GM12878 (cell line): ENCODE results near the gene PPP1CA. TPM values are rescaled to one million over a fixed set of nuclear protein-coding genes. Genes with fewer than 3 reads are reported as not detected.

Source experiments
- ATAC-seq: fragments of 200-7000 bp; cut with Tn5 transposase; 3 replicates; pipeline ENCODE4 v1.9.1; 2020; ENCODE audit warnings: mild to moderate bottlenecking, moderate library complexity
- BruUV-seq: library from RNA; stranded (reverse); fragments of 400-500 nt; replicated peaks from 2 replicates; lab custom pipeline; 2021; lab: Mats Ljungman, UMichigan
- CTCF ChIA-PET: fragments of 300-600 bp; sonication (Branson Sonifier 250); formaldehyde crosslinking; extraction: SDS; loops from one replicate; lab custom pipeline; 2021; ENCODE audit warnings: inconsistent platforms; lab: Yijun Ruan, JAX
- POLR2A ChIA-PET: fragments of 350-600 bp; formaldehyde crosslinking; extraction: SDS; loops from one replicate; lab custom pipeline; 2021; ENCODE audit warnings: inconsistent platforms; lab: Charles Lee
- RAD21 ChIA-PET: fragments of 300-600 bp; sonication (Branson Sonifier 250); formaldehyde crosslinking; loops from one replicate; lab custom pipeline; 2023; ENCODE audit warnings: antibody characterized with exemption; ENCODE audit not compliant: unreplicated experiment; lab: Charles Lee
- SMC1A ChIA-PET: fragments of 300-600 bp; sonication (Branson Sonifier 250); formaldehyde crosslinking; loops from one replicate; lab custom pipeline; 2023; ENCODE audit not compliant: unreplicated experiment, uncharacterized antibody; lab: Charles Lee
- DNase-seq: peaks from one replicate; pipeline ENCODE4 v3.0.0-alpha.2; 2011; ENCODE audit warnings: low read depth, low spot score
- FAIRE-seq: peaks from 3 replicates; lab custom pipeline; 2011; peaks lifted over from hg19 to GRCh38; lab: Jason Lieb, UNC
- H2AFZ ChIP-seq: 2 replicates; pipeline ENCODE4 v1.6.0; 2011; ENCODE audit warnings: low read depth, low read length, control low read depth; ENCODE audit not compliant: control insufficient read depth
- H3K27ac ChIP-seq: 2 replicates; pipeline ENCODE4 v1.5.1; 2011; ENCODE audit warnings: control low read depth; ENCODE audit not compliant: control insufficient read depth, insufficient read depth
- H3K27me3 ChIP-seq, 2 experiments: replicated peaks in 1 of 2; 2 replicates each; pipeline versions ENCODE4 v1.6.0 to v1.6.1; 2011; ENCODE audit warnings: low read length in 1 of 2; ENCODE audit not compliant: control insufficient read depth in 2 of 2, insufficient read depth in 2 of 2
- H3K36me3 ChIP-seq, 2 experiments: 2 replicates each; pipeline ENCODE4 v1.5.1; 2011; ENCODE audit warnings: low read length in 1 of 2; ENCODE audit not compliant: control insufficient read depth in 2 of 2, insufficient read depth in 2 of 2
- H3K4me1 ChIP-seq: 2 replicates; pipeline ENCODE4 v1.6.1; 2011; ENCODE audit warnings: mild to moderate bottlenecking, low read length, moderate library complexity, mixed read lengths; ENCODE audit not compliant: control insufficient read depth, insufficient read depth
- H3K4me2 ChIP-seq: 2 replicates; pipeline ENCODE4 v1.6.0; 2011; ENCODE audit warnings: control low read depth; ENCODE audit not compliant: control insufficient read depth, insufficient read depth
- H3K4me3 ChIP-seq: fragments of 200-600 bp; sonication (generic); 2 replicates; pipeline ENCODE4 v1.5.1; 2016
- H3K79me2 ChIP-seq: 2 replicates; pipeline ENCODE4 v1.6.0; 2011; ENCODE audit warnings: low read length; ENCODE audit not compliant: control insufficient read depth, insufficient read depth
- H3K9ac ChIP-seq: 2 replicates; pipeline ENCODE4 v1.8.0; 2011; ENCODE audit warnings: low read length, control low read depth, mixed read lengths; ENCODE audit not compliant: control insufficient read depth, insufficient read depth
- H3K9me3 ChIP-seq: replicated peaks from 3 replicates; pipeline ENCODE4 v1.5.1; 2011; ENCODE audit warnings: mild to moderate bottlenecking, low read length; ENCODE audit not compliant: control insufficient read depth, insufficient read depth
- H4K20me1 ChIP-seq: 2 replicates; pipeline ENCODE4 v1.6.0; 2011; ENCODE audit not compliant: control insufficient read depth, insufficient read depth
- CHD1 ChIP-seq: IDR thresholded peaks from 2 replicates; pipeline ENCODE4 v1.6.1; 2012; ENCODE audit warnings: low read depth, low read length, improper control_type of control experiment
- MTA3 ChIP-seq: IDR thresholded peaks from 2 replicates; pipeline ENCODE4 v1.6.1; 2012; ENCODE audit warnings: low read length, inconsistent platforms, borderline replicate concordance
- NBN ChIP-seq: fragments of 450-650 bp; IDR thresholded peaks from 2 replicates; pipeline ENCODE4 v1.6.1; 2016
- POLR2A ChIP-seq: IDR thresholded peaks from 2 replicates; pipeline ENCODE4 v1.6.1; 2011; ENCODE audit warnings: low read depth, mild to moderate bottlenecking, low read length
- SMAD5 ChIP-seq: IDR thresholded peaks from 2 replicates; pipeline ENCODE4 v1.6.1; 2016; ENCODE audit warnings: antibody characterized with exemption, low read depth
- TCF3 ChIP-seq: IDR thresholded peaks from 2 replicates; pipeline ENCODE4 v1.6.1; 2012; ENCODE audit warnings: low read depth, mild to moderate bottlenecking, low read length, borderline replicate concordance; ENCODE audit not compliant: insufficient read depth
- WGBS: methylation state at CpG from one replicate; pipeline ENCODE4 v1.1.6; 2016; ENCODE audit warnings: low lambda C conversion rate; ENCODE audit not compliant: insufficient replicate concordance, insufficient coverage; ENCODE audit errors: missing lambda C conversion rate; 5-methylcytosine and 5-hydroxymethylcytosine counted together
- in situ Hi-C: fragments of 300-500 bp; cut with MboI; formaldehyde crosslinking; loops from 9 replicates; pipeline ENCODE4 v1.14.3; 2018; ENCODE audit warnings: mixed read lengths
- intact Hi-C: fragments of 100-400 bp; cut with micrococcal nuclease; formaldehyde crosslinking; loops from one replicate; pipeline ENCODE4 v1.14.2; 2022; ENCODE audit not compliant: unreplicated experiment
- polyA plus RNA-seq, 11 experiments: library from polyadenylated mRNA; depleted of rRNA in 4 of 11; unstranded in 6 of 11; stranded (reverse) in 5 of 11; fragments of >200 nt; fragmentation: Nextera tagmentation in 4 of 11; fragmentation: Illumina TruSeq in 1 of 11; extraction: Ambion mirVana in 4 of 11; extraction: Trizol in 1 of 11; gene quantifications; 1 replicate in 1 of 11; 2 replicates in 10 of 11; pipeline versions ENCODE4 v1.2.1 to v1.2.3, GENCODE V29; 2011 to 2016; ENCODE audit warnings: inconsistent platforms in 2 of 11, missing spikeins in 2 of 11, low read depth in 1 of 11
- total RNA-seq, 4 experiments: library from RNA; depleted of rRNA in 3 of 4; stranded (reverse); fragments of >200 nt in 3 of 4; fragmentation: Illumina TruSeq in 1 of 4; extraction: Trizol in 1 of 4; gene quantifications; 2 replicates each; pipeline versions ENCODE4 v1.2.1 to v1.2.3, GENCODE V29; 2013 to 2021
- TF ChIP-seq, protein P1 (sequence below): IDR thresholded peaks from 2 replicates; pipeline ENCODE4 v1.6.1; 2012; ENCODE audit warnings: low read depth, low read length, improper control_type of control experiment

The PPP1CA gene
- total and polyA plus RNA-seq, 10 of the 15 experiments (the other 5 are each of a cell fraction or from before 2014, with no cell fraction given), result 26.4 to 458 (median 240) TPM

DNA sequence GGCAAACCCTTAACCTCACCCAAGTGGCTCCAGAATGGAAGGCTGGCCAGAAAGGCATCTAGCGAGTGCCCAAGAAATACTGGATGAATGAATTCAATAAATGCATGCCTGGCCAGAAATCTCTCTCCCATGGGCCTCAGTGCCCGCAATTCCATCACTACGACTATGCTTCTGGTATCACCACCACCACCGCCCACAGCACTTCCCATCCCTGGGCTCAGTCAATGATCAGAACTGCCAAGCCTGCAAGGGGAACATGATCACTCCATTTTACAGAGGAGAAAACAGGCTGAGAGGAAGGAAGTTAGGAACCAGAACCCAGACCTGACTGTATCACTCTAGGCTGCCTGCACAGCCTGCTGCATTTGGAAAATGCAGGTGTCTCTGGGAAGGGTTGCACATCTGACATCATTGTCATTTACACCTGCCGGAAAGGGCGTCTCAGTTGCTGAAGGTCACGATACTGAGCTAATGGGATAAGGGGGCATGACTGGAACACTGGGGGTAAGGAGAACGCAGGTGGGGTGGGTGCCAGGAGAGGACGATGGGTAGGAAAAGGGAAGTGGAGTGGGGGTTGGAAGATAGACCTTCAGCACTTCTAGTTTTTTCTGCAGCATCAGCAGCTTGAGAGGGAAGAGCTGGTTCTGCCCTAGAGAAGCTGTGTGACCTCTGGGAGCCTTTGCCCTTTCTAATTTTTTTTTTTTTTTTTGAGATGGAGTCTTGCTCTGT lies 47.6 kb upstream of the PPP1CA start:
- ATAC-seq, result no peak
- H3K4me1 ChIP-seq, result peaks cover 30% of the 10 kb centered on the region
- intact Hi-C loops, result no loop called here
- TF ChIP-seq MTA3 (no peak), CHD1 (no peak), SMAD5 (no peak), TCF3 (no peak), NBN (no peak)
- TF ChIP-seq, all 136 proteins: peak for 0
- H3K36me3 ChIP-seq, result no peaks in the 10 kb centered on the region
- no peaks in the 10 kb centered on the region for H3K9me3 ChIP-seq
- WGBS, result 61% methylated on average over 9 of the region's 9 CpGs
- no TSS peak for BruUV-seq
- DNase-seq (no peak), FAIRE-seq (no peak)
- H3K27ac ChIP-seq, result no peak overlapping the region
- ChIA-PET RAD21 (no interaction called here), POLR2A (interaction anchor here (0.7 to 1.9 kb wide), 8 partner anchors 9 to 1012 kb away, joined by 4 to 7 read pairs (median 4); partner anchors contain the start of gene PPP1CA), CTCF (interaction anchor here (0.6 to 1.2 kb wide), 4 partner anchors 10 to 48 kb away, joined by 3 to 5 read pairs (median 4); partner anchors contain the start of gene PPP1CA), SMC1A (interaction anchor here (0.8 to 1.2 kb wide), 2 partner anchors 25 to 48 kb away, joined by 3 read pairs; partner anchors contain the start of gene PPP1CA)
- no peak overlapping the region for H3K4me2 ChIP-seq
- H2AFZ ChIP-seq, result no peak overlapping the region
- H3K79me2 ChIP-seq, result peaks cover 10% of the 10 kb centered on the region
- H3K27me3 ChIP-seq, result no peaks in the 10 kb centered on the region
- H4K20me1 ChIP-seq, result no peaks in the 10 kb centered on the region
- H3K4me3 ChIP-seq, result no peak overlapping the region
- in situ Hi-C loops, result no loop called here
- H3K9ac ChIP-seq, result no peak overlapping the region

DNA sequence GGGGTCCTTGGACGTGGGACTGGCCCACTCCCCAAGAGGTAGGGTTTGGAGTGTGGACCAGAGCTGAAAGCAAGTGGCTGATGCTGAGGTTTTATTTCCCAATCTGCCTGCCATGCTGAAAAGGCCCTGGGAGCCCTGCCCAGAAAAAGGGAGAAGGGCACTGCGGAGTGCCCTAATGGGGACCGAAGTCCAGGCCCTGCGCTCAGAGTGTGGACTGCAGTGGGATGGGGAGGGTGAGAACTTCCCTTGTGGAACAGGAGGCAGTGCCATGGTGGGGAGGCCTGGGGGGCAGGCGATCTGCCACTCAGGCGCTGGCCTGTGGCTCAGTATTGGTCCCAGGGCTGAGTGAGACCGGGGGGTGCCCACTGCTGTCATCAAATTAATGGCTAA lies 46.6 kb upstream of the PPP1CA start:
- no peak for ATAC-seq
- in situ Hi-C loops, result no loop called here
- ChIA-PET RAD21 (no interaction called here), CTCF (interaction anchor here (0.7 to 1.5 kb wide), 3 partner anchors 11 to 12 kb away, joined by 3 to 6 read pairs (median 4); no protein-coding TSS in a partner anchor), POLR2A (interaction anchor here (1.9 kb wide), 2 partner anchors 13 to 36 kb away, joined by 4 to 7 read pairs; no protein-coding TSS in a partner anchor), SMC1A (interaction anchor here (1.3 kb wide), 1 partner anchor 11 kb away, joined by 6 read pairs; the partner anchor contains the start of gene PTPRCAP)
- Histone ChIP-seq H3K9ac (no peak overlapping the region), H4K20me1 (no peaks in the 10 kb centered on the region), H3K4me3 (no peak overlapping the region), H3K4me1 (peaks cover 32% of the 10 kb centered on the region), H3K9me3 (no peaks in the 10 kb centered on the region), H3K27me3 (no peaks in the 10 kb centered on the region), H3K27ac (no peak overlapping the region), H3K4me2 (no peak overlapping the region), H3K36me3 (no peaks in the 10 kb centered on the region), H3K79me2 (peaks cover 10% of the 10 kb centered on the region), H2AFZ (no peak overlapping the region)
- no peak for DNase-seq
- intact Hi-C loops, result no loop called here
- BruUV-seq, result no TSS peak
- no peak for FAIRE-seq
- 96% methylated on average over 7 of the region's 7 CpGs for WGBS
- 0 out of 2 replicates have a peak, but pooled peaks have one; percentile 19 for TF ChIP-seq POLR2A
- TF ChIP-seq, protein P1, sequence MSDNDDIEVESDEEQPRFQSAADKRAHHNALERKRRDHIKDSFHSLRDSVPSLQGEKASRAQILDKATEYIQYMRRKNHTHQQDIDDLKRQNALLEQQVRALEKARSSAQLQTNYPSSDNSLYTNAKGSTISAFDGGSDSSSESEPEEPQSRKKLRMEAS, result no peak
- TF ChIP-seq, all 136 proteins: peak for 1
